HG03342 (cell line): Measurements from ENCODE around the gene TMEM132C.

Source experiments
- ATAC-seq: cut with Tn5 transposase; IDR thresholded peaks from one replicate; pipeline ENCODE4 v1.9.1; 2021; ENCODE audit warnings: mild to moderate bottlenecking, moderate library complexity; ENCODE audit not compliant: unreplicated experiment

TMEM132C gene

GRCh38 chr12:128286970-128287369, 20.0 kb downstream of the TMEM132C start:
- no peak for ATAC-seq

GRCh38 chr12:128288357-128288756, 21.4 kb downstream of the TMEM132C start:
- ATAC-seq = no peak

- ATAC-seq = no peak
These were observed 21.9 kb downstream of the TMEM132C start for GRCh38 chr12:128288896-128289295.

- ATAC-seq = no peak
These were observed 24.0 kb downstream of the TMEM132C start for GRCh38 chr12:128290938-128291337.

- no peak for ATAC-seq
These were observed 31.2 kb downstream of the TMEM132C start for GRCh38 chr12:128298091-128298748.

- ATAC-seq = no peak
These were observed 38.4 kb downstream of the TMEM132C start for GRCh38 chr12:128305336-128305892.

- no peak for ATAC-seq
These were observed 40.8 kb downstream of the TMEM132C start for GRCh38 chr12:128307791-128308190.

GRCh38 chr12:128312661-128313060, 45.7 kb downstream of the TMEM132C start:
- ATAC-seq = no peak

- ATAC-seq = no peak
These were observed 47.0 kb downstream of the TMEM132C start for GRCh38 chr12:128313931-128314330.

- no peak for ATAC-seq
These were observed 47.6 kb downstream of the TMEM132C start for GRCh38 chr12:128314611-128315010.

GRCh38 chr12:128316078-128316477, 49.1 kb downstream of the TMEM132C start:
- ATAC-seq = no peak

- ATAC-seq = no peak
These were observed 50.1 kb downstream of the TMEM132C start for GRCh38 chr12:128316973-128317526.

- ATAC-seq = no peak
These were observed 51.4 kb downstream of the TMEM132C start for GRCh38 chr12:128318341-128318740.

- no peak for ATAC-seq
These were observed 52.0 kb downstream of the TMEM132C start for GRCh38 chr12:128318946-128319345.

- no peak for ATAC-seq
These were observed 55.4 kb downstream of the TMEM132C start for GRCh38 chr12:128322341-128322740.

GRCh38 chr12:128323145-128323920, 56.4 kb downstream of the TMEM132C start:
- ATAC-seq = no peak

GRCh38 chr12:128325646-128326045, 58.7 kb downstream of the TMEM132C start:
- ATAC-seq = no peak

GRCh38 chr12:128326406-128326805, 59.4 kb downstream of the TMEM132C start:
- no peak for ATAC-seq

- no peak for ATAC-seq
These were observed 62.0 kb downstream of the TMEM132C start for GRCh38 chr12:128328961-128329360.

- no peak for ATAC-seq
These were observed 69.5 kb downstream of the TMEM132C start for GRCh38 chr12:128336204-128337070.

- no peak for ATAC-seq
These were observed 70.0 kb downstream of the TMEM132C start for GRCh38 chr12:128337071-128337345.
